Stimulated activated CD4-positive, alpha-beta T cell treated with anti-CD3 and anti-CD28 coated beads, TNF-alpha, amount 100 ng/mL, for 48 hours (primary cell): Measurements from ENCODE around the gene NSUN4.
"Not testable (repeated sequence)": the region's sequence is repeated elsewhere in the genome, so short reads cannot be mapped to it uniquely, and the experiment has no call there.

Experiments
- DNase-seq, 3 donors: peaks; one replicate each; pipeline ENCODE4 v3.0.0-alpha.2; 2020; ENCODE audit warnings: low read depth in 3 of 3

NSUN4 gene

GRCh38 chr1:46340404-46341221 is at the start of gene NSUN4:
NSUN4 (plus strand) TSS chr1:46340807; CDS start chr1:46340827, 20 bp downstream.
- peak; percentile 77 to 78 (median 78) for DNase-seq

- no peak for DNase-seq
Measured at GRCh38 chr1:46295306-46295705, 45.3 kb upstream of the NSUN4 start.

DNA sequence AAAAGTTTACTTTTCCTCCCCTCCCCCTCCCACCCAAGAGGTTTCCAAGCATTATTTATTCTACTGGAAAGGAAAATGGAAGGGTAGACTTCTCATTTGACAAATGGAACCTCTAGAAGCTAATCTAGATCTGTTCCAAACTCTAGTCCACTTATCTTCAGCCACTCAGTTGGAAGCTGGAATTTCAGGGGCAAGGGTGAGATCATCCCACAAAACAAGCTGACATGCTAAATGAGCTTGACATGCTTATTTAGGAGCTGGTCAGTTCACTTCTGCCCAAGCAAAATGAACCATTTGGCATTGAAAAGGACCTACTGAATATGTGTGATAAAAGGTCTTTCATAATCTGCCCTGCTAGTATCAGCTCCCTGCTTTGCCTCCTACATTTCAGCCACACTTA is 42.2 kb upstream of the NSUN4 start:
- no peak for DNase-seq

DNA sequence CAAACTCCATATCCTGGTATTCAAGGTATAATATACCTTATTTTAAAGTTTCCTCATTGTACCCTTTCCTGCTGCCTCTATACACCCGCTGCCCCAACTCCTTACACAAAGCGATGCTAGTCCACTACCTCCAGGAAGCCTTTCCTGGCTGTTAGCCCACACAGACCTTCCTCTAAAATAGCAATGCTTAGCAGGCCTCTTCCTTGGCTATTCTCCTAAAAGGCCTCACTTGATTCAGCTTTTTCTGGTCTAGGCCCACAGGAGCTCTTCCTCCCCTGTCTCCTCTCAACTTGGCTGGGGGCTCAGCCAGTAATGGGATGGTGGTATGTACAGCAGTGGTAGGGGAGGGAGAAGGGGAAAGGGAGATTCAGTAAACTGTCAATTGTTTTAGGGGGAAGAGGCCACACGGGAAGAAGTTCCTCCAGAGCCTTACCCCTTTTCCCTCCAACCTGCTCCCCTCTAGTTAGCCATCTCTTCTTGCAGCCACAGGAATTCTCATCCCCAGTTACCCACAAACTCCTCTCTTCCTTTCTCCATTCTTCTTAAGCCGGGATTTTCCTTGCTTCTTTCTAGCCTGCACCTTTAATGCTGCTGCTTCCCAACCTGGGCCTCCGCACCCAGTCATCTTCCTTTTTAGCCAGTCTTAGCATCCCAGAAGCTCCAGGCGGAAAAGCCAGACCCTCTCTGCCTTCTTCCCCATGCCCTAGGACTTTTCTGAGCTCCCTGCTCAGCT is 39.8 kb upstream of the NSUN4 start:
- no peak for DNase-seq

DNA sequence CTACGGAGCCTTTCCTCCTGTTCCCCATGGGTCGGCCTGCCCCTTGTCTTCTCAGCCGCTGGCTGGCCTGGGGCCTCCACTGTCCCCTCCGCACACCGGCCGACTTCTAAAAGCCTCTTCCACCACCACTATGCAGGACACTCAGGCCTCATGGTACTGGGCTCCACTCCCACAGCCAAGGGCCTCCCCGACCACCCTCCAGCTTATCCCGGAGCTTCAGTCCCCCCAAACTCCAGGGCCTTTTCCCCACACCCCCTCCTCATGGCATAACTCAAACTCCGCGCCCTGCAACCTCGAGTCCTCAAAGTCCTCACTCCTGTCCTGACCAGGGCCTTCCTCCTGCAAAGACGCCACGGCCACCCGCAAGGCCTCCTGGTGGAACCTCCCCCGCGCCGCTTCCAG is 39.2 kb upstream of the NSUN4 start:
- no peak for DNase-seq

DNA sequence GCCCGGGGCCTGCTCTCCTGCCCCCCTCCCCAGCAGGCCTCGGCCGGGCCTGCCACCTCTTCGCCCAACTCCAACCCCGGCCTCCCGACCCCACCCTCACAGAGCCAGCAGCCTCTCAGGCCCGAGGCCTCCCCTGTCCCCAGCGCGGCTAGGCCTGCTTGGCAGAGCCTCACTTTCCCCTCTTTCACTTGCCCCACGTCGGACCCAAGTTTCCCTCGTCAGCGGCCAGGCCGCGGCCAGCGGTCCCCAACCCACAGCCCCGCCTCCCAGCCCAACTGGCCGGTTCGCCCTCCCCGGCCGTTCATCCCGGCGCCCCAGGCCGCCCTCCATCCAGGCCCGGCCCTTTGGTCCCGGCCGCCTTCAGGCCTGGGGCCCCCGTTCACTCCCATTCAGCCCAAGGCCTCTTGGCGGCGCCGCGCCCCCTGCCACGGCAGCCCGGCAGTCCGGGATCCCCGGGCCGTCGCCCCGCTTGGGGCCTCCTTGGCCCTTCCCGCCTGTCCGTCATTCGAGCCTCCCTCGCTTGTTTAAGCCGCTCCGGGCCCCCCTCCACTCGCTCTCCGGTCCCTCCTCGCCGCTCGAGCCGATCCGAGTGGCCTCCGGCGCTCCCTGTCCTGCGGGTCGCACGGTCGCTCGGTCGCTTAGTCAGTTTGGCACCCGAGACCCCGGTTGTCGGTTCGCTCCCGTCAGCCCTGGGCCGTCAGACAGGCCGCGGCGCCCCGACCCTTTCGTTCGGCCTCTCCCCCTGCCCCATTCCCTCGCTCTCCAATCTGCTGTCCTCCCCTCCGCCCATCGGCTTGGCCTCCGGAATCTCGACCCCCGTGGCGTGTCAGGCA is 38.6 kb upstream of the NSUN4 start:
- DNase-seq, result peak in 1 of 3 donors; percentile 41

DNA sequence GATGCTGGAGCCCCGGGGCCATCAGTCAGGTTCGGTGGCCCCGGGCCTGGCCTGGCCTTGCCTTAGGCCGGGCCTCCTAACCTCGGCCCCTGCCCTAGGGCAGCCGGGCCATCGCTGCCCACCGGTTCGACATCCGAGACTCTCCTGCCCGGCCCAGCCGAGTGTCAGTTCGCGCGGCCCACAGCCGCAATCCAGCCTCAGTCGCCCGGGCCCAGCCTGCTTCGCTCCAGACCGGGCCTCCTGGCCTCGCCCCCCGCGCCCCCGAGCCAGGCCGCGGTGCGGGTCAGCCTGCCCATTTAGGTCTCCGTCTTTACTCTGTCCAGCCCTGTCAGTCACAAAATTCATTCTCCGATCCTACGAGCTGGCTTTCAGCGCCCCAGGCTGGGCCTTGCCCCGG is 38.0 kb upstream of the NSUN4 start:
- DNase-seq, result peak in 1 of 3 donors; percentile 21

DNA sequence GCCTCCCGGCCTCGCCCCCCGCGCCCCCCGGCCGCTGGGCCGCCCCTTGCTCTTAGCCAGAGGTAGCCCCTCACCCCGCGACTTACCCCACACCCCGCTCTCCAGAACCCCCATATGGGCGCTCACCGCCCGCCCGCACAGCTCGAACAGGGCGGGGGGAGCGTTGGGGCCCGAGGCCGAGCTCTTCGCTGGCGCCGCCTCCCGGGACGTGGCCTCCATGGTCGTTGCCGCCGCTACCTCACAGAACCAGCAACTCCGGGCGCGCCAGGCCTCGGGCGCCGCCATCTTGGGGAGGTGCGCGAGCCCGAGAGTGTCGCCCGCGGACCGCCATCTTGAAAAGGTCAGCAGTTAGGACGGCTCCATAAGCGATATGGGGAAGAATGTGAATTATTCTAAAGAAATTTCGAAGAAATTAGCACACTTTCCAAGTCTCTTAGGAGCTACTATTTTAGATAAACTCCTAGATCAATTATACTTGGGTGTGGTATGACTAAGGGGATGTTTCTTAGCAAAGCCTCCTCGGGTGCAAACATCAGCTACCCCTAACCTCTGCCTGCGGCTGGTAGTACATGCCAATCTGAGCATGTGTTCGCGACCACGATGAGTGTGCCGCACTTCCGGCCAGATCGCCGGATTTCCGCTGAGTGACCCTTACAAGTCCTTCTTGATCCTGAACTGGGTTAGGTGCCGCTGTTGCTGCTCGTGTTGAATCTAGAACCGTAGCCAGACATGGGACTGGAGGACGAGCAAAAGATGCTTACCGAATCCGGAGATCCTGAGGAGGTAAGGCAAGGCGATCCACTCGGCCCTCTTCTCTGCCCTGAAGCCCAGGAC is 37.4 kb upstream of the NSUN4 start, which contains the start of the genes LRRC41 and UQCRH:
Gene LRRC41 (minus strand): TSS at position 579 of the 834 bp plus-strand sequence. CDS start 294 bp downstream, at position 285.
Gene UQCRH (plus strand): TSS at position 661 of the 834 bp plus-strand sequence. CDS start 69 bp downstream, at position 730.
- DNase-seq, result peak; percentile 79 to 90 (median 89)

GRCh38 chr1:46303872-46304326 is 36.7 kb upstream of the NSUN4 start:
- DNase-seq, result no peak

DNA sequence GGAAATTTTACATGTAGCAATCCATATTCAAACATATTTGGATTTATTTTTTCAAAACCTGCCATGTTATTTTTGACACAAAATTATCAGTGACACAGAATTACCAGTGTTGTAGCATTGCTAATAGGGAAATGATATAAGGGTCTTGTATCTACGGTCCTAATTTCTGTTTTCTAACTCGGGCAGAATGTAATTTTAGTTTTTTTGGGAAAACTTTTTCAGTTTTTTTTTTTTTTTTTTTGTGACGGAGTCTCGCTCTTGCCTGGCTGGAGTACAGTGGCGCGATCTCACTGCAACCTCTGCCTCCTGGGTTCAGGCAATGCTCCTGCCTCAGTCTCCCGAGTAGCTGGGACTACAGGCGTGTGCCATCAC is 34.5 kb upstream of the NSUN4 start:
- no peak for DNase-seq

DNA sequence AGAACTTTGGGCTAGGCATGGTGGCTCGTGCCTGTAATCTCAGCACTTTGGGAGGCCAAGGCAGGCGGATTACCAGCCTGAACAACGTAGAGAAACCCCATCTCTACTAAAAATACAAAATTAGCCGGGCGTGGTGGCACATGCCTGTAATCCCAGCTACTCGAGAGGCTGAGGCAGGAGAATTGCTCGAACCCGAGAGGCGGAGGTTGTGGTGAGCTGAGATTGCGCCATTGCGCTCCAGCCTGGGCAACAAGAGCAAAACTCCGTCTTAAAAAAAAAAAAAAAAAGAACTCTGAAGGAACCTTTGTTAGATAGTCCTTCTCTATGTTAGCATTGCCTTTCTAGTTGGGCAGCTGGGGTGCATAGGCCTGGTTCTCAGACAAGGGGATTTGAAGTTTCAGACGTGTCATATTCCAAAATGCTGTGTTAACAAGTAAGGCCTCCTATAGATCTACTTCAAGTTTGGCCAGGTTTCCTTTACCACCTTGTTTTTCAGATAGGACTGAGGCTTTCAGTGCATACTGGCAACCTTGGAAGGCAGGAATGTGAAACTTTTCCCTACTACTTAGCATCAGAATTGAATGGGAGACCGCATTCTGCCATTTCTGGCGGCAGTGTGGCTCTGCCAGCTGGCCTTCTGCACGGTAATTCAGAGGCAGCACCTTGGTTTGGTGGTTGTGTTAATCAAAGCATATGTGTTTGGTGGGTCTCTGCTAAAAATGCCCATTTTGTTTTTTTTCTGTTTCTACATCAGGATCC is 31.0 kb upstream of the NSUN4 start:
- DNase-seq, result no peak

- DNase-seq, result no peak
Measured at GRCh38 chr1:46310321-46310720, 30.3 kb upstream of the NSUN4 start.

DNA sequence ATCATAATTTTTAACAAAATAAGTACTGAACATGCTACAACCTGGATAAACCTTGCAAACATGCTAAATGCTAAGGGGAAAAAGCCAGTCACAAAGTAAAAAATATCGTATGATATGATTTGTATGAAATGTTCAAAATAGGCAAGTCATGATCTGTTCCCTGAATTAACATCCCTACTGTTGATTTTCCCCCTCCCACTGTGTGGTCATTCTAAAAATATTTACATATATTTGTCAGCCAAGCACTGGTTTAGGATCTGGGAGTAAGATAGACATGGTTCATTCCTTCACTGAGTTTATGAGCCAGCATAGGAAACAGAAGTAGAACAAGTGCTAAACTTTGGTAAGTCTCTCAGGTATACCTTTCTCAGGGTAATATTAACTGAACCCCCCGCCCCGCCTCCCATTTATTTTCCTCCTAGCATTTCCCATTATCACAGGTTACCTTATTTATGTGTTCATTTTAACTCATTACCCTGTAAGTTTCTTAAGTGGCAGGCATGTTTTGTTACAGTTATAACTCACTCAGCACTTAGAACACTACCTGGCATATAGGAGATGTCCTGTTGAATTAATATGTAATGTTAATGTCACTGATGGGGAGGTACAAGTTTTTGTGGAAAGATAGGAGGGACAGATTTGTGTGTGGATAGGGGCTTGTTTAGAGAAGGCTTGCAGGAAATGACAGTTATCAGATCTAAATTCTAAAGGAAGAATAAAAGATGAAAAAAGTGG is 24.8 kb upstream of the NSUN4 start:
- no peak for DNase-seq

- DNase-seq, result no peak
Measured at GRCh38 chr1:46317323-46317722, 23.3 kb upstream of the NSUN4 start.

DNA sequence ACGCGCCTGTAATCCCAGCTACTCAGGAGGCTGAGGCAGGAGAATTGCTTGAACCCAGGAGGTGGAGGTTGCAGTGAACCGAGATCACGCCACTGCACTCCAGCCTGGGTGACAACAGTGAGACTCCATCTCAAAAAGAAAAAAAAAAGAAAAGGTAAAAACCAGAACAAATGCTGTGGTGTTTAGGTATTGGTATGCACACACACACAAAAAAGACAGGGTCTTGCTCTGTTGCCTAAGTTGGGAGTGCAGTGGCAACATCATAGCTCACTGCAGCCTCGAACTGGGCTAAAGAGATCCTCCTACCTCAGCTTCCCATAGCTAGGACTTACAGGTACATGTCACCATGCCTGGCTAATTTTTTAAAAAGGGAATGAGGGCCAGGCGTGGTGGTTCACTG is 21.3 kb upstream of the NSUN4 start:
- DNase-seq, result not testable (repeated sequence)

DNA sequence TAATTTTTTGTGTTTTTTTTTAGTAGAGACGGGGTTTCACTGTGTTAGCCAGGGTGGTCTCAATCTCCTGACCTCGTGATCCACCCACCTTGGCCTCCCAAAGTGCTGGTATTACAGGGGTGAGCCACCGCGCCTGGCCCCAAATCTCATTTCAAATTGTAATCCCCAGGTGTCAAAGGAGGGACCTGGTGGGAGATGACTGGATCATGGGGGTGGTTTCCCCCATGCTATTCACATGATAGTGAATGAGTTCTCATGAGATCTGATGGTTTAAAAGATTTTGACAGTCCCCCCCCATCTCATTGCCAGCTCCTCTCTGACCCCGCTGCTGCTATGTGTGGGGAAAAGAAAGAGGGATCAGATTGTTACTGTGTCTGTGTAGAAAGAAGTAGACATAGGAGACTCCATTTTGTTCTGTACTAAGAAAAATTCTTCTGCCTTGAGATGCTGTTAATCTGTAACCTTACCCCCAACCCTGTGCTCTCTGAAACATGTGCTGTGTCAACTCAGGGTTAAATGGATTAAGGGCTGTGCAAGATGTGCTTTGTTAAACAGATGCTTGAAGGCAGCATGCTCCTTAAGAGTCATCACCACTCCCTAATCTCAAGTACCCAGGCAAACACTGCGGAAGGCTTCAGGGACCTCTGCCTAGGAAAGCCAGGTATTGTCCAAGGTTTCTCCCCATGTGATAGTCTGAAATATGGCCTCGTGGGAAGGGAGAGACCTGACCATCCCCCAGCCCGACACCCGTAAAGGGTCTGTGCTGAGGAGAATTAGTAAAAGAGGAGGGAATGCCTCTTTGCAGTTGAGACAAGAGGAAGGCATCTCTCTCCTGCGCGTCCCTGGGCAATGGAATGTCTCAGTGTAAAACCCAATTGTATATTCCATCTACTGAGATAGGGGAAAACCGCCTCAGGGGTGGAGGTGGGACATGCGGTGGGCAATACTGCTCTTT is 20.4 kb upstream of the NSUN4 start:
- not testable (repeated sequence) for DNase-seq

DNA sequence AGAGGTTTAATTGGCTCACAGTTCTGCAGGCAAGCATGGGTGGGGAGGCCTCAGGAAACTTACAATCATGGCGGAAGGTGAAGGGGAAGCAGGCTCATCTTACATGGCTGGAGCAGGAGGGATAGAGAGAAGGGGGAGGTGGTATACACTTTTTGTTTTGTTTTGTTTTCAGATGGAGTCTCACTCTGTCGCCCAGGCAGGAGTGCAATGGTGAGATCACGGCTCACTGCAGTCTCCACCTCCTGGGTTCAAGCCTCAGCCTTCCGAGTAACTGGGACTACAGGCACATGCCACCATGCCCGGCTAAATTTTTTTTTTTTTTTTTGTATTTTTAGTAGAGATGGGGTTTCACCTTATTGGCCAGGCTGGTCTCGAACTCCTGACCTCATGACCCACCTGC is 18.4 kb upstream of the NSUN4 start:
- not testable (repeated sequence) for DNase-seq
